B cell (primary cell): ENCODE data around the gene SELENOH. TPM values are rescaled to one million over a fixed set of nuclear protein-coding genes. Genes with fewer than 3 reads are reported as not detected.

ENCODE experiments used
- ATAC-seq: fragments of 200-7000 bp; cut with Tn5 transposase; one replicate; pipeline ENCODE4 v1.10.0; 2021; ENCODE audit warnings: low read depth, mild to moderate bottlenecking, moderate number of reproducible peaks, moderate library complexity
- CTCF ChIA-PET: fragments of 350-600 bp; sonication (Branson Sonifier 250); formaldehyde crosslinking; loops from one replicate; lab custom pipeline; 2021; ENCODE audit warnings: antibody characterized with exemption, inconsistent platforms; lab: Charles Lee
- POLR2A ChIA-PET: fragments of 350-600 bp; sonication (Branson Sonifier 250); formaldehyde crosslinking; loops from one replicate; lab custom pipeline; 2021; ENCODE audit warnings: antibody characterized with exemption; lab: Charles Lee
- DNase-seq: peaks from one replicate; pipeline ENCODE4 v3.0.0; 2013
- H2AFZ ChIP-seq: 2 replicates; pipeline ENCODE4 v1.6.1; 2012; ENCODE audit warnings: mild to moderate bottlenecking, low read depth, low read length; ENCODE audit not compliant: insufficient read depth, poor library complexity, severe bottlenecking
- H3K27ac ChIP-seq, 2 donors: 1 replicate in 1 of 2; 2 replicates in 1 of 2; pipeline ENCODE4 v1.5.1; 2012 to 2013; ENCODE audit warnings: low read length in 2 of 2, mild to moderate bottlenecking in 2 of 2, moderate library complexity in 1 of 2
- H3K27me3 ChIP-seq, 4 experiments: fragments of 200-600 bp in 1 of 4; sonication (generic) in 1 of 4; replicated peaks in 1 of 4; 1 replicate in 2 of 4; 2 replicates in 2 of 4; pipeline versions ENCODE4 v1.6.1 to v1.7.0; 2013 to 2016; ENCODE audit warnings: low read length in 3 of 4, mild to moderate bottlenecking in 2 of 4, mixed read lengths in 1 of 4, moderate library complexity in 1 of 4; ENCODE audit not compliant: insufficient read depth in 4 of 4, control insufficient read depth in 3 of 4; ENCODE audit errors: control extremely low read depth in 1 of 4
- H3K36me3 ChIP-seq, 2 experiments: replicated peaks in 1 of 2; 1 replicate in 1 of 2; 2 replicates in 1 of 2; pipeline versions ENCODE4 v1.6.1 to v1.7.1; 2013; ENCODE audit warnings: low read length in 1 of 2; ENCODE audit not compliant: insufficient read depth in 2 of 2, control insufficient read depth in 1 of 2; ENCODE audit errors: control extremely low read depth in 1 of 2, extremely low read depth in 1 of 2
- H3K4me1 ChIP-seq, 2 donors: fragments of 200-600 bp in 1 of 2; sonication (generic) in 1 of 2; 1 replicate in 1 of 2; 2 replicates in 1 of 2; pipeline versions ENCODE4 v1.5.1 to v1.6.1; 2013 to 2017; ENCODE audit warnings: low read length in 2 of 2; ENCODE audit not compliant: control insufficient read depth in 2 of 2, insufficient read depth in 2 of 2
- H3K4me2 ChIP-seq: replicated peaks from 2 replicates; pipeline ENCODE3; 2012; ENCODE audit warnings: mild to moderate bottlenecking, low read depth, low read length; ENCODE audit not compliant: poor library complexity, severe bottlenecking
- H3K4me3 ChIP-seq, 5 experiments: fragments of 200-600 bp in 1 of 5; sonication (generic) in 1 of 5; 1 replicate in 3 of 5; 2 replicates in 2 of 5; pipeline versions ENCODE4 v1.5.1 to v1.7.0; 2011 to 2016; ENCODE audit warnings: low read length in 4 of 5, mild to moderate bottlenecking in 4 of 5, low read depth in 2 of 5, control low read depth in 1 of 5, moderate library complexity in 1 of 5; ENCODE audit not compliant: insufficient read depth in 1 of 5; ENCODE audit errors: control extremely low read depth in 1 of 5, extremely low read depth in 1 of 5
- H3K79me2 ChIP-seq: fragments of 200-600 bp; sonication (generic); one replicate; pipeline ENCODE4 v1.6.0; 2016; ENCODE audit warnings: low read length; ENCODE audit not compliant: control insufficient read depth, insufficient read depth
- H3K9ac ChIP-seq: fragments of 200-600 bp; sonication (generic); 2 replicates; pipeline ENCODE4 v1.6.1; 2017; ENCODE audit warnings: mild to moderate bottlenecking, low read length, moderate library complexity
- H3K9me3 ChIP-seq, 3 donors: one replicate each; pipeline versions ENCODE4 v1.6.1 to v1.7.1; 2013; ENCODE audit warnings: low read length in 2 of 3; ENCODE audit not compliant: control insufficient read depth in 2 of 3, insufficient read depth in 1 of 3; ENCODE audit errors: control extremely low read depth in 1 of 3
- H4K20me1 ChIP-seq: 2 replicates; pipeline ENCODE4 v1.6.0; 2012; ENCODE audit warnings: mild to moderate bottlenecking, low read length; ENCODE audit not compliant: insufficient read depth, control insufficient read depth, poor library complexity, severe bottlenecking
- H3K27ac Mint-ChIP-seq: one replicate; pipeline ENCODE4 v1.8.0; 2021; ENCODE audit warnings: mixed read lengths
- H3K27me3 Mint-ChIP-seq: one replicate; pipeline ENCODE4 v1.8.0; 2021; ENCODE audit warnings: mixed read lengths
- H3K4me1 Mint-ChIP-seq: one replicate; pipeline ENCODE4 v1.8.0; 2021; ENCODE audit warnings: mixed read lengths
- H3K4me3 Mint-ChIP-seq: one replicate; pipeline ENCODE4 v1.8.0; 2021; ENCODE audit warnings: mixed read lengths
- H3K9me3 Mint-ChIP-seq: one replicate; pipeline ENCODE4 v1.8.0; 2022; ENCODE audit warnings: mixed read lengths; ENCODE audit not compliant: insufficient read depth
- CTCF ChIP-seq: fragments of 200-600 bp; IDR thresholded peaks from one replicate; pipeline ENCODE4 v1.8.0; 2022; ENCODE audit warnings: antibody characterized with exemption, mild to moderate bottlenecking
- EZH2 ChIP-seq: IDR thresholded peaks from 2 replicates; pipeline ENCODE4 v1.6.1; 2012; ENCODE audit warnings: borderline replicate concordance, low read depth, mild to moderate bottlenecking, moderate library complexity, low read length; ENCODE audit not compliant: insufficient read depth, poor library complexity, severe bottlenecking
- WGBS: methylation state at CpG from one replicate; pipeline ENCODE4 v1.1.5; 2013; ENCODE audit warnings: missing lambda C conversion rate; ENCODE audit not compliant: insufficient coverage; 5-methylcytosine and 5-hydroxymethylcytosine counted together
- intact Hi-C: fragments of 100-400 bp; cut with micrococcal nuclease; formaldehyde crosslinking; loops from one replicate; pipeline ENCODE4 v1.10.0; 2022
- polyA plus RNA-seq: library from polyadenylated mRNA; depleted of rRNA; stranded (reverse); fragments of >200 nt; gene quantifications from 2 replicates; pipeline ENCODE4 v1.2.3, GENCODE V29; 2012
- total RNA-seq, 2 donors: library from RNA; stranded (reverse); fragments of 120-200 nt in 1 of 2; gene quantifications; 1 replicate in 1 of 2; 2 replicates in 1 of 2; pipeline versions ENCODE4 v1.2.3 to v1.2.4, GENCODE V29; 2013 to 2022

Gene SELENOH
- total and polyA plus RNA-seq, 2 donors (not counting 1 experiment from before 2014, with no cell fraction given), result 147 to 196 TPM

- Histone ChIP-seq H2AFZ (no peak overlapping the region), H3K27ac (no peak overlapping the region), H3K27me3 (no peaks in the 10 kb centered on the region), H3K4me1 (peaks cover 40 to 44% of the 10 kb centered on the region in 2 donors), H3K79me2 (peaks cover 74% of the 10 kb centered on the region), H3K36me3 (no peaks in the 10 kb centered on the region), H3K9me3 (no peaks in the 10 kb centered on the region), H4K20me1 (no peaks in the 10 kb centered on the region), H3K4me3 (no peak overlapping the region), H3K9ac (no peak overlapping the region), H3K4me2 (no peak overlapping the region)
- Mint-ChIP-seq H3K9me3 (no peaks in the 10 kb centered on the region), H3K4me1 (peaks cover 52% of the 10 kb centered on the region), H3K27me3 (no peaks in the 10 kb centered on the region), H3K4me3 (no peak overlapping the region), H3K27ac (peak overlapping the region; percentile 11)
- ChIA-PET CTCF (interaction anchor here (1.4 kb wide), 1 partner anchor 19 kb away, joined by 6 read pairs; no protein-coding TSS in a partner anchor), POLR2A (interaction anchor here (0.6 to 0.9 kb wide), 2 partner anchors 10 to 18 kb away, joined by 3 to 5 read pairs; no protein-coding TSS in a partner anchor)
- TF ChIP-seq CTCF (no peak), EZH2 (no peak)
- no CpG with 5 or more reads among the region's 3 CpGs for WGBS
- no peak for ATAC-seq
- intact Hi-C loops, result no loop called here
- DNase-seq, result no peak
These were observed 40.2 kb downstream of the SELENOH start for GRCh38 chr11:57781529-57781943.

- Histone ChIP-seq H2AFZ (peak overlapping the region; percentile 48), H3K4me3 (peak overlapping the region in 3 of 5 experiments; percentile 13 to 33 (median 27)), H3K4me1 (peaks cover 58 to 60% of the 10 kb centered on the region in 2 donors), H3K79me2 (peaks cover 80% of the 10 kb centered on the region), H3K4me2 (peak overlapping the region; percentile 67), H3K27me3 (no peaks in the 10 kb centered on the region), H3K9me3 (no peaks in the 10 kb centered on the region), H3K36me3 (peaks cover 0 to 2% of the 10 kb centered on the region in 2 experiments), H4K20me1 (no peaks in the 10 kb centered on the region), H3K27ac (peak overlapping the region; percentile 82 to 89), H3K9ac (peak overlapping the region; percentile 51)
- Mint-ChIP-seq H3K27me3 (no peaks in the 10 kb centered on the region), H3K4me3 (peak overlapping the region; percentile 89), H3K9me3 (no peaks in the 10 kb centered on the region), H3K27ac (peak overlapping the region; percentile 93), H3K4me1 (peaks cover 52% of the 10 kb centered on the region)
- ChIA-PET CTCF (interaction anchor here (0.6 to 2.1 kb wide), 7 partner anchors 9 to 36 kb away, joined by 3 to 33 read pairs (median 5); partner anchors contain the start of gene BTBD18), POLR2A (interaction anchor here (1.3 to 2.2 kb wide), 2 partner anchors 15 to 43 kb away, joined by 4 to 10 read pairs; partner anchors contain the start of gene SELENOH)
- DNase-seq, result peak; percentile 74
- WGBS, result no CpG with 5 or more reads among the region's 2 CpGs
- no peak for TF ChIP-seq EZH2
- no peak for TF ChIP-seq CTCF
- intact Hi-C loops, result no loop called here
- ATAC-seq, result peak; percentile 84
These were observed 43.8 kb downstream of the SELENOH start for GRCh38 chr11:57785072-57785471.
